Activated naive CD4-positive, alpha-beta T cell treated with anti-CD3 and anti-CD28 coated beads, Interleukin-2, amount 10 ng/mL, durations not matched to agents 7 days and 5 days (primary cell): ENCODE measurements around the gene PAIP2B.

Experiments used
- CTCF ChIA-PET: fragments of 350-600 bp; sonication (Branson Sonifier 250); formaldehyde crosslinking; loops from one replicate; lab custom pipeline; 2021; ENCODE audit warnings: antibody characterized with exemption; lab: Charles Lee
- DNase-seq: peaks from one replicate; pipeline ENCODE4 v3.0.0-alpha.2; 2020
- H3K27ac Mint-ChIP-seq: one replicate; pipeline ENCODE4 v1.8.0; 2021; ENCODE audit warnings: mild to moderate bottlenecking, moderate library complexity, mixed read lengths
- H3K27me3 Mint-ChIP-seq: one replicate; pipeline ENCODE4 v1.8.0; 2021; ENCODE audit warnings: mild to moderate bottlenecking, mixed read lengths
- H3K36me3 Mint-ChIP-seq: one replicate; pipeline ENCODE4 v1.8.0; 2021; ENCODE audit warnings: mixed read lengths
- H3K4me1 Mint-ChIP-seq: one replicate; pipeline ENCODE4 v1.8.0; 2021; ENCODE audit warnings: mixed read lengths
- H3K4me3 Mint-ChIP-seq: one replicate; pipeline ENCODE4 v1.8.0; 2021; ENCODE audit warnings: mild to moderate bottlenecking, moderate library complexity, mixed read lengths
- H3K9me3 Mint-ChIP-seq: one replicate; pipeline ENCODE4 v1.8.0; 2021; ENCODE audit warnings: mixed read lengths

Gene PAIP2B

DNA sequence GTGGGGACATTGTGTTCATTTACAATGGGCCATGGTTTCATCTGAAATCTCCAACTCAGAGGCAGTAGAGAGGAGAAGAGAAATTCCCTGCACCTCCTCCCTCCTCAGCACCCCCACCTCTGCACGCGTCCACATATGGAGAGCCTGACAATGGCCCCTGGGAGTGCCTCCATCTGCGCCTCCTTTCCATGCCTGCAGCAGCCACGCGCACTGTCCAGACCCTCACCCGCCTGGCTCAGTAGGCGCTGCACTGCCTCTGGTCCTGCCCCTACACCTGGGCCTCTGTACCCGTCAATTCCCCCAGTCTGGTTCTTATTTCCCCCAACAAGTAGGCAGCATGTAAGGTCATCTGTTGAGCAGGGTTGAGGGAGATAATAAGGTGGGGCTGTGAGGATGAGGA, 72.6 kb downstream of the PAIP2B start:
- DNase-seq: no peak
- CTCF ChIA-PET: interaction anchor here (0.9 to 3.1 kb wide), 7 partner anchors 27 to 356 kb away, joined by 3 to 25 read pairs (median 3); no protein-coding TSS in a partner anchor
- Mint-ChIP-seq H3K9me3 (no peaks in the 10 kb centered on the region), H3K27me3 (peaks cover 23% of the 10 kb centered on the region), H3K4me3 (no peak overlapping the region), H3K27ac (no peak overlapping the region), H3K36me3 (peaks cover 8% of the 10 kb centered on the region), H3K4me1 (peaks cover 2% of the 10 kb centered on the region)

DNA sequence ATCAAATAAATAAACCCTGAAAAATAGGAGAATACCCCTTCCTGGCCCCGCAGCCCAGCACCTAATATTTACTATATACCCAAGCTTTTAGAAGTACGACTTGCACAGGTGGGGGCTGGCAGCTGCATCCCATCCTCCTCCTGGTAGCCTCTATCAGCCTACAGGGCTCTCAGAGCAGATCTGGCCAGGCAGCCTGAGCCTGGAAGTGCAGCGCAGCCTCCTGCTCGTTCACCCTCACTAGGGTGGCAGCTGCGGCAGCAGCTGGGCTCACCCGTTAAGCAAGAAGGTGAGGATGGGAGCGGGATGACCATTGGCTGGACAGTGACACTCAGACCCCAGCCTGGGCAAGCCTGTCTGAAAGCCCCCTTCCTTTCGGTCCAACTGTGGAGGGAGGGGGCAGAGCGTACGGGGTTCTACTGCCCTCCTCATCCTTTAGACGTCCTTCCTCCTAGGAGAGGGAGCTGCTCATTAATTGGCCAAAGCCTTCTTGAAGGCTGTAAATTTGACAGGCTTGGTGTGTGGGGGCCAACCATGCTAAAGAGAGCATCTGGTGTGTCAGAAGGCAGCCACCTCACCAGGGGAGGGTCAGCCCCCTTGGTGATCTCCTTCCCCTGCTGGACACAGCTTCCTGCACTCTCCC, 73.2 kb downstream of the PAIP2B start:
- Mint-ChIP-seq H3K4me1 (peaks cover 2% of the 10 kb centered on the region), H3K4me3 (no peak overlapping the region), H3K27me3 (peaks cover 23% of the 10 kb centered on the region), H3K27ac (no peak overlapping the region), H3K36me3 (peaks cover 14% of the 10 kb centered on the region), H3K9me3 (no peaks in the 10 kb centered on the region)
- no peak for DNase-seq
- CTCF ChIA-PET: interaction anchor here (0.9 to 1.4 kb wide), 3 partner anchors 26 to 357 kb away, joined by 3 to 7 read pairs (median 3); no protein-coding TSS in a partner anchor

DNA sequence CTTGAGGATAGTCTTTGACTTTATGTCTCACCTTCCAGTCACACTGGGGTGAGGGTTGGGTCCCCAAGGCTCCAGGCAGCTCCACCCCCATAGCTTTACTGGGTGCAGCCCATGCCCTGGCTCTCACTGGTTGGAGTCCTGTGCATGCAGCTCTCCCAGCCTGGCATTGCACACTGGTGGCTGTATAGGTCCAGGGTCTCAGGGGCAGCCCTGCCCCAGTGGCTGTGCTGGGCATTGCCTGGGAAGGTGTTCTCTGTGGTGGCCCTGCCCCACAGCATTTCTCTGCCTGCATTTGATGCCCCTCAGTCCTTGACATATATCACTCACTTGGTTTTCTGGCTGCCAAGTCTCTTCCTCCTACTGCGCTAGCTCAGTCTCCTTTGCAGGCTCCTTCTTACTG, 75.3 kb downstream of the PAIP2B start:
- DNase-seq: no peak
- Mint-ChIP-seq H3K36me3 (peaks cover 26% of the 10 kb centered on the region), H3K4me1 (no peaks in the 10 kb centered on the region), H3K27ac (no peak overlapping the region), H3K4me3 (no peak overlapping the region), H3K27me3 (peaks cover 13% of the 10 kb centered on the region), H3K9me3 (no peaks in the 10 kb centered on the region)
- CTCF ChIA-PET: no interaction called here

DNA sequence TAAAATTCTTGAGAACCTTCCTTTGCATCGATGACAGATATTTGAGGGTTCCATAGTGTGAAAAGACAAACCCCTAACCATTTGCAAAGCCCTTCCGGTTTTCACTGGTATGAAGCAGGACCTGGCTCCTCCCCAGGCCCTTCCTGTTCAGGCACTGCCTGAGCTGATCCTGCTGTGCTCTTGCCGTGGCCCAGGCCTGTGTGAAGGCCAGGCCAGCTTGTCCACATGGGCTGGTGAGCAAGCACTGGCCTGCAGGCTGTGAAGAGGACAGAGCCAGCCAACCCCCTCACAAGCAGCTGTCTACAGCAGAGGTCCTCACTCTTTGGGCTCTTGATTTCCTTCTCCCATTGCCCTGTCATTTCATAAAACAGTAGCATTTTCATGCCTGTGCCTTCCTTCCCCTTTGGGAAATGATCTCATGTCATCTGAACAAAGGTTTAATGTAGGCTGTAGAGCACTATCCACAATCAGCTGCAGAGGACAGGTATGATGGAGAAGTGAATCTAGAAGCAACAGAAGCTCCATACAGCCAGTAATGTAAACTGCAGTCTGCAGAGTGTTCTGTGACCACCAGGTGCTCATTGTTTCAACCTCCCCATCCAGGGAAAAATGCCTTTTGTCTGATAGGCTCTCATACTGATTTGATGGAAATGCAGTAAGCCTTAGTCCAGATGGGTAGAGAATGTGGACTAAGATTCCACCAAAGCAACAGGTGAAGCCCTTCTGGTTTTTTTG, 76.7 kb downstream of the PAIP2B start:
- no peak overlapping the region for H3K27ac Mint-ChIP-seq
- H3K36me3 Mint-ChIP-seq: peaks cover 37% of the 10 kb centered on the region
- peaks cover 4% of the 10 kb centered on the region for H3K27me3 Mint-ChIP-seq
- DNase-seq: no peak
- CTCF ChIA-PET: interaction anchor here (0.7 kb wide), 1 partner anchor 23 kb away, joined by 4 read pairs; no protein-coding TSS in a partner anchor
- no peak overlapping the region for H3K4me3 Mint-ChIP-seq
- no peaks in the 10 kb centered on the region for H3K9me3 Mint-ChIP-seq
- H3K4me1 Mint-ChIP-seq: no peaks in the 10 kb centered on the region

DNA sequence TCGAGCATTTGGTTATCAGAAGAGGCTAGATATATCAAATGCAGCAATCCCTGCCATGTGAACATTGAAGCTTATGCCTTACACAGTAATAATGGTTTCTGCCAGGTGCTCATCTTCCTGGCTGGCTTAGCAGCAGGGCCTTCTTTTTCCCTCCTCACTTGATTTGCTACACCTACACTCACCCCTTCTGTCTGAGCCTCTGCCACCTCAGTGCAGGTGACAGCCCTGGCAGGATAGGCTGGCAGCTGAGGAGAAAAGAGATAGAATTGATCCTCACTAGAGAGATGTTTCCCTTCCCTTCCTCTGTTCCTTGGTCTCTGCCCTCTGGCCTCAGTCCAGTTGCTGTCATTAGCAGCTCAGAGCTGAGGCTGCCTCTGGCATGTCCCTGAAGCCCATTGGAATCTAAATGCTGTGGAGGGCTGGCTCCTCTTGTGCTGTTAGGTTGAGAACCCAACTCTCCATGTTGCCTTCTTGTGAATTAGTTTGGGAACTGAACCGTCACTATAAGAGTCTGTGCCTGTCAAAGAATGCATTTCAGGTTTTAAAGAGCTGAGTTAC, 78.3 kb downstream of the PAIP2B start:
- Mint-ChIP-seq H3K4me3 (no peak overlapping the region), H3K9me3 (no peaks in the 10 kb centered on the region), H3K27ac (no peak overlapping the region), H3K36me3 (peaks cover 46% of the 10 kb centered on the region), H3K4me1 (no peaks in the 10 kb centered on the region), H3K27me3 (no peaks in the 10 kb centered on the region)
- no peak for DNase-seq
- CTCF ChIA-PET: interaction anchor here (0.7 to 1.1 kb wide), 3 partner anchors 14 to 99 kb away, joined by 3 to 5 read pairs (median 4); no protein-coding TSS in a partner anchor

DNA sequence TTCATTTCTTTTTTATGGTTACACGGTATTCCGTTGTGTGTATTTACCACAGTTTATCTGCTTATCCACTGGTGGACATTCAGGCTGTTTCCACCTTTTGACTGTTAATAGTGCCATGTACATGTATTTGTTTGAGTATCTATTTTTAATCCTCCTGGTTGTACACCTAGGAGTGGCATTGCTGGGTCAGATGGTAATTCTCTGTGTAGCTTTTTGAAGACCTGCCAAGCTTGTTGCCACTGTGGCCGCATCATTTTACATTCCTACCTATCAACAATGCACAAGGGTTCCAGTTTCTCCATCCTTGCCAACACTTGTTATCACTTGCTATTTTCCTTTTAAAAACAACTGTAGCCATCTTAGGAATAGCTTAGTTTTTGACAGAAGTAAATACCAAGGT, 83.1 kb downstream of the PAIP2B start:
- CTCF ChIA-PET: interaction anchor here (1.5 kb wide), 1 partner anchor 12 kb away, joined by 8 read pairs; no protein-coding TSS in a partner anchor
- Mint-ChIP-seq H3K36me3 (peaks cover 53% of the 10 kb centered on the region), H3K27me3 (no peaks in the 10 kb centered on the region), H3K4me1 (no peaks in the 10 kb centered on the region), H3K4me3 (no peak overlapping the region), H3K9me3 (no peaks in the 10 kb centered on the region), H3K27ac (no peak overlapping the region)
- no peak for DNase-seq

DNA sequence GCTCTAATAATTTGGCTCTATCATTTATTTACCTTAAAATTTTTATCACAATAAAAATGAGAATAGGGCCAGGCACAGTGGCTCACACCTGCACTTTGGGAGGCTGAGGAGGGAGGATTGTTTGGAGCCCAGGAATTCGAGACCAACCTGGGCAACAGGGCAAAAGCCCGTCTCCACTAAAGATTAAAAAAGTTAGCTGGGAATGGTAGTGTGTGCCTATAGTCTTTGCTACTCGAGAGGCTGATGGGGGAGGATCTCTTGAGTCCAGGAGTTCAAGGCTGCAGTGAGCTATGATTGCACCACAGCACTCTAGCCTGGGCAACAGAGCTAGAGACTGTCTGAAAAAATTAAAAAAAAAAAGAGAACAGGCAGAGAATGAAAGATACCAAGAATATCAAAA, 90.7 kb downstream of the PAIP2B start:
- peaks cover 24% of the 10 kb centered on the region for H3K36me3 Mint-ChIP-seq
- H3K27ac Mint-ChIP-seq: no peak overlapping the region
- no peaks in the 10 kb centered on the region for H3K4me1 Mint-ChIP-seq
- DNase-seq: no peak
- H3K9me3 Mint-ChIP-seq: no peaks in the 10 kb centered on the region
- H3K27me3 Mint-ChIP-seq: no peaks in the 10 kb centered on the region
- CTCF ChIA-PET: no interaction called here
- H3K4me3 Mint-ChIP-seq: no peak overlapping the region

DNA sequence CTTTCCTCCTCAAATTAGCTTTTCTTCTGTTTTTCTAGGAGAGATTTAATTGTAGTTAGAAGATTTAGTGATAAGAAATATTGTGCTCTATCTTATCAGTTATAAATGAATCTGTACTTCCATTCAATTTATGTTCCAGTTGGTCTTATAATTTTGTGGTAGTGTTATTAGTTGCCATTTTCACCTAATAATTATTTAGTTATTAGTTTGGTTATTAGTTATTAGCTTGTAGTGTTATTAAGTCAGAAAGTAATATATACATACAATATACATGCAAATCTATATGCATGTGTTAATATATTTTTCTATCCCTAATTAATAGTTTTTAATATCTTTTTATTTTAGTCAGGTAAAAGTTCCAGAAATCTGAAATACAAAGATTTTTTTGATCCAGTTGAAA, 93.3 kb downstream of the PAIP2B start:
- peaks cover 15% of the 10 kb centered on the region for H3K36me3 Mint-ChIP-seq

More for the DNA sequence above, 93.3 kb downstream of the PAIP2B start:
- Mint-ChIP-seq H3K4me3 (no peak overlapping the region), H3K4me1 (peaks cover 6% of the 10 kb centered on the region), H3K9me3 (no peaks in the 10 kb centered on the region), H3K27ac (no peak overlapping the region), H3K27me3 (no peaks in the 10 kb centered on the region)
- CTCF ChIA-PET: no interaction called here
- DNase-seq: no peak
